Activated T-helper 9 cell treated with anti-CD3 and anti-CD28 coated beads, Interleukin-2, amount 50 U/mL, for 16 hours (primary cell): ENCODE data around the gene RIC1.
"Not testable (repeated sequence)": the region's sequence is repeated elsewhere in the genome, so short reads cannot be mapped to it uniquely, and the experiment has no call there.

Experiments
- DNase-seq: peaks from one replicate; pipeline ENCODE4 v3.0.0-alpha.2; 2020; ENCODE audit warnings: low read depth

RIC1 gene

GRCh38 chr9:5671711-5672353, 42.9 kb downstream of the RIC1 start:
- no peak for DNase-seq

- DNase-seq: not testable (repeated sequence)
These were observed 46.1 kb downstream of the RIC1 start for GRCh38 chr9:5675046-5675445.

- not testable (repeated sequence) for DNase-seq
These were observed 54.7 kb downstream of the RIC1 start for GRCh38 chr9:5683591-5683990.

GRCh38 chr9:5684101-5684500, 55.2 kb downstream of the RIC1 start:
- no peak for DNase-seq

GRCh38 chr9:5688109-5688508, 59.2 kb downstream of the RIC1 start:
- DNase-seq: no peak

GRCh38 chr9:5690278-5690677, 61.4 kb downstream of the RIC1 start:
- DNase-seq: no peak

GRCh38 chr9:5695860-5696259, 67.0 kb downstream of the RIC1 start:
- no peak for DNase-seq

GRCh38 chr9:5696884-5697283, 68.0 kb downstream of the RIC1 start:
- DNase-seq: no peak

GRCh38 chr9:5698004-5698403, 69.1 kb downstream of the RIC1 start:
- no peak for DNase-seq

- no peak for DNase-seq
These were observed 70.1 kb downstream of the RIC1 start for GRCh38 chr9:5698810-5699556.

GRCh38 chr9:5708414-5708813, 79.5 kb downstream of the RIC1 start:
- DNase-seq: no peak

- DNase-seq: no peak
These were observed 83.9 kb downstream of the RIC1 start for GRCh38 chr9:5712651-5713390.

GRCh38 chr9:5714501-5715401, 85.8 kb downstream of the RIC1 start:
- no peak for DNase-seq

GRCh38 chr9:5715548-5716127, 86.7 kb downstream of the RIC1 start:
- no peak for DNase-seq

- not testable (repeated sequence) for DNase-seq
These were observed 88.5 kb downstream of the RIC1 start for GRCh38 chr9:5717434-5717833.

GRCh38 chr9:5718296-5719032, 89.6 kb downstream of the RIC1 start:
- no peak for DNase-seq

GRCh38 chr9:5719100-5719926, 90.4 kb downstream of the RIC1 start:
- no peak for DNase-seq

GRCh38 chr9:5720151-5720550, 91.2 kb downstream of the RIC1 start:
- DNase-seq: no peak

GRCh38 chr9:5721279-5722087, 92.6 kb downstream of the RIC1 start:
- no peak for DNase-seq
